Measurements from ENCODE around the gene TTC28. TPM values are rescaled to one million over a fixed set of nuclear protein-coding genes. Genes with fewer than 3 reads are reported as not detected.
A peak's percentile ranks its signal among the peaks of the same experiment; 100 is the strongest.
"Not testable (repeated sequence)": the region's sequence is repeated elsewhere in the genome, so short reads cannot be mapped to it uniquely, and the experiment has no call there.

The TTC28 gene
- total RNA-seq, 2 donors from 2014 or later, result 8.8 to 12.0 TPM

- ATAC-seq (no peak), DNase-seq (no peak)
- intact Hi-C loops (cut with DNase I, micrococcal nuclease), result no loop called here
Observed at GRCh38 chr22:28171115-28171514, 508.5 kb downstream of the TTC28 start.

GRCh38 chr22:28169314-28169713 is 510.3 kb downstream of the TTC28 start:
- ATAC-seq; DNase-seq; intact Hi-C loops (cut with DNase I, micrococcal nuclease): not testable (repeated sequence)

GRCh38 chr22:28155808-28156207 is 523.8 kb downstream of the TTC28 start:
- ATAC-seq, result no peak
- DNase-seq, result no peak
- intact Hi-C loops (cut with DNase I, micrococcal nuclease), result no loop called here

- DNase-seq (no peak), ATAC-seq (no peak)
- intact Hi-C loops (cut with DNase I, micrococcal nuclease), result no loop called here
Observed at GRCh38 chr22:28154861-28155260, 524.8 kb downstream of the TTC28 start.

- ATAC-seq (peak; percentile 64), DNase-seq (no peak)
- intact Hi-C loops (cut with DNase I, micrococcal nuclease), result no loop called here
Observed at GRCh38 chr22:28151151-28151816, 528.4 kb downstream of the TTC28 start.

- intact Hi-C loops (cut with DNase I, micrococcal nuclease), result no loop called here
- ATAC-seq (no peak), DNase-seq (no peak)
Observed at GRCh38 chr22:28148816-28149465, 530.7 kb downstream of the TTC28 start.

- intact Hi-C loops (cut with DNase I, micrococcal nuclease), result no loop called here
- no peak for ATAC-seq
- DNase-seq, result no peak
Observed at GRCh38 chr22:28147401-28147800, 532.2 kb downstream of the TTC28 start.

- ATAC-seq (no peak), DNase-seq (no peak)
- intact Hi-C loops (cut with DNase I, micrococcal nuclease), result no loop called here
Observed at GRCh38 chr22:28146401-28147314, 533.0 kb downstream of the TTC28 start.

GRCh38 chr22:28143961-28144745 is 535.5 kb downstream of the TTC28 start:
- no peak for DNase-seq
- no peak for ATAC-seq
- intact Hi-C loops (cut with DNase I, micrococcal nuclease), result no loop called here

- no peak for ATAC-seq
- intact Hi-C loops (cut with DNase I, micrococcal nuclease), result no loop called here
- no peak for DNase-seq
Observed at GRCh38 chr22:28143241-28143865, 536.3 kb downstream of the TTC28 start.

- peak; percentile 58 for ATAC-seq
- intact Hi-C loops (cut with DNase I, micrococcal nuclease), result no loop called here
- no peak for DNase-seq
Observed at GRCh38 chr22:28142361-28142961, 537.2 kb downstream of the TTC28 start.

- intact Hi-C loops (cut with DNase I, micrococcal nuclease), result no loop called here
- no peak for ATAC-seq
- no peak for DNase-seq
Observed at GRCh38 chr22:28141614-28142013, 538.0 kb downstream of the TTC28 start.

GRCh38 chr22:28139961-28140360 is 539.7 kb downstream of the TTC28 start:
- ATAC-seq (no peak), DNase-seq (no peak)
- intact Hi-C loops (cut with DNase I, micrococcal nuclease), result no loop called here

GRCh38 chr22:28139516-28139915 is 540.1 kb downstream of the TTC28 start:
- no peak for ATAC-seq
- DNase-seq, result no peak
- intact Hi-C loops (cut with DNase I, micrococcal nuclease), result no loop called here

GRCh38 chr22:28137036-28137435 is 542.6 kb downstream of the TTC28 start:
- no peak for DNase-seq
- intact Hi-C loops (cut with DNase I, micrococcal nuclease), result no loop called here
- ATAC-seq, result no peak

GRCh38 chr22:28132466-28132865 is 547.2 kb downstream of the TTC28 start:
- no peak for ATAC-seq
- intact Hi-C loops (cut with DNase I, micrococcal nuclease), result no loop called here

GRCh38 chr22:28129319-28129962 is 550.2 kb downstream of the TTC28 start:
- no peak for ATAC-seq
- intact Hi-C loops (cut with DNase I, micrococcal nuclease), result no loop called here

More at GRCh38 chr22:28132466-28132865, 547.2 kb downstream of the TTC28 start:
- no peak for DNase-seq

GRCh38 chr22:28128827-28129226 is 550.8 kb downstream of the TTC28 start:
- intact Hi-C loops (cut with DNase I, micrococcal nuclease), result no loop called here
- ATAC-seq (no peak), DNase-seq (no peak)

More at GRCh38 chr22:28129319-28129962, 550.2 kb downstream of the TTC28 start:
- DNase-seq, result no peak

All from left colon (tissue), 2 donors.